ENCODE results near the gene PSME2. TPM values are rescaled to one million over a fixed set of nuclear protein-coding genes. Genes with fewer than 3 reads are reported as not detected.
"Not testable (repeated sequence)": the region's sequence is repeated elsewhere in the genome, so short reads cannot be mapped to it uniquely, and the experiment has no call there.

The PSME2 gene
- total RNA-seq, 1 experiment from 2014 or later = 389 TPM

DNA sequence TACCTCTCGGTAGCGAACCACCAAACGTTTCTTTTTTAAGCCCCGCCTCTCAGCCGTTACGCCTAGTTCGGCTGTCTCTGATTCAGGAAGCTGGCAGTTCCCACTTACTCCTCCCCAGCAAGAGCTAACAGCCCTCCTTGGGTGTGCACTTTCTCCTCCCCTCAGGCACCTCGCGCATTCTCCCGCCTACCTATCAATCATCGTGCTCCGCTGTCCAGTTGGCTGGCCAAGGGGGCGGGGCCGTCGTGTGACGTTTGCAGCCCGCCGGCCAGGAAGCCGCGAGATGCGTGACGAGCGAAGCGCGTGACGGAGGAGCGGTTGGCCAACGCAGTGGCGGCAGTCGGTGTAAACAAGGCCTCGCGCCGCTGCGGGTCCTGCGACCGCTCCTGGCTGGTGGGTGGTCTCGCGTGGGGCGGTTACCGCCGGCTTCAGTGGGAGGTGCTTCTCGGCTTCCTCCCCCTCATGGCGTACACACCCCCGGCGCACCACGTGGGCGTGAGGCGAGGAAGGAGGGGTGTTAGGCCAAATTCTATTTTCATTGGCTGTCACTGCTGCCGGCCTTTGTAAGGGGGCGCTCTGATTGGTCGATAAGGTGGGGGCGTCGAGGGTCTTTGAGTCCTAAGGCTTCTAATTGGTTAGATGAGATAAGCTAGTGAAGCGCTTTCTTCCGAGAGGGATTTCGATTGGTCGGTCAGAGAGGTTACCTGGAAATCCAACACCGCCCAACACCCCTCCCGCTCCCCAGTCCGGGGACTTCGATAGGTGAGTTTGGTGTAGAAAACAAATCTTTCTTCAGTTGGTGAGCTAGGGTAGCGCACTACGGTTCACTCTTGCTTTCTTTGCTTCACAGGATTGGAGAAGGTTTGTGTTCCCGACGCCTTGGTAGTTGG lies 31.6 kb downstream of the PSME2 start, which contains the start of the genes DCAF11 and NRL:
Gene DCAF11, plus strand, starts transcription at position 246 of the 890 bp plus-strand sequence. CDS start 818 bp downstream, outside the sequence.
Gene NRL, minus strand, starts transcription at position 418 of the 890 bp plus-strand sequence. CDS start 32,101 bp downstream, outside the sequence.
- peak; percentile 99 for DNase-seq (ENCODE audit: low read depth)

DNA sequence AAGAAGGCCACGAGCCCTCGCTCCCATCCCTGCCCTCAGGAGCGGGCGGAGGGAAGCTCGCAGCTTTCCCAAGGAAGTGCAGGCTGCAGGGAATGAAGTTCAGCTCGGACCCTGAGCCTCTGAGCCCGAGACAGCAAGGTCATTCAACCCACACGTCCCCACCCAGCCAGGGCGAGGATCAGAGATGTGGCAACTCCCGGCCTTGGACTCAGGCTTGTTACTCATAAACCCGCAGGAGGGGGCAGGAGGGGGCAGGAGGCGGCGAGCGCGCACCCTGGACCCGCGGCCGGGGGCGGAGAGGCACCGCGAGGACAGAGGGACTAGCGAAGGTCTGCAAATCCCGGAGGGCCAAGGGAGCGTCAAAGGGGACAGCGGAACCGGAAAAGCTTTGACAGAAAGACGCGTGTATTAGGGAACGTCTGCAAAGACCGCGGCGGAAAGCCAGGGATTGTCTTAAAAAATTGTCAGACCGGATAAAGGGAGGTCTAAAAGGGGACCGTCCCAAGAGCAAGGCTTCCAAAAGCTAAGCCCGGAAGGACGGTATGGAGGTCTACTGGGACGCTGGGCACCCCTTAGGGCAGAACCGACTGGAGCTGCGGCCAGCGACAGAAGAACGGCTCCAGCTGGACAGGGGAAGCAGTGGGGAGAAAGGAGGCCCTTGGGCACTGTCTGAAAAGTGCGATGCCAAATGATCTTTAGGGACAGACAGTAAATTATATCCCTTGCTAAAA lies 32.4 kb downstream of the PSME2 start:
- peak; percentile 91 for DNase-seq (ENCODE audit: low read depth)

DNA sequence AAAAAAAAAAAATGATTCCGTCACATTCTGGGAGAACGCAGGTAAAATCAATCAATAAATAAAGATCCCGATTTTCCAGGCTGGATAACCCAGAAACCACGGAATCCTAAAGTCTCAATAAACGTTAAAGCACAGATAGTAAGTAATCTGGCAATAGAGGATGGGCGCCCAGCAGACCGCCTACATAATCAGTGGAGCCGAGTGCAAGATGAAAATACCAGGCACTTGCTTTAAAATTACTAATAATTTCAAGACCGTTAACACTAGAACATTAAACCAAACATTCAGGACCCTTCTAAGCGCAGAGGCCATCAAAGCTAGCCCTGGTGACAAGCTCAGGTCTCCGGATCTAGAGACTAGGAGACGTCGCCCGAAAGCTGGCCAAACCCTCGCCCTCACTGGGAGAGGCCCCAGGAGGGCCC lies 33.0 kb downstream of the PSME2 start:
- no peak for DNase-seq (ENCODE audit: low read depth)

DNA sequence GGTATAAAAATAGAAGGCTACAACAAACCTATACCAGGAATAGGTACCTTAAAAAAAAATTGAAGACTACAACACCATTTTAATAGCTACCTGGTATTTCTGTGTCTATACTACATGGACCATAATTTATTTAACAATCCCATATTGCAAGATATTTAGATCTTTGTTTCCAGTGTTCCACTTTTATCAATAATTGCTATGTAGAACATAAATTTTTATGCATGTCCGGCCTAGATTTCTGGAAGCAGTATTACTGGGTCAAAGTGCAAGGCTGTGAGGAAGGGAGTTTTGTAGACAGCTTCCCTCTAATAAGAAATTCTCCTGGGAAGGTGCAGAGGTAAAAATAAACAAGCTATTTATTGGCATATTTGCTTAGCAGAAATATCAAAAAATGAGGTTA lies 35.9 kb downstream of the PSME2 start:
- no peak for DNase-seq (ENCODE audit: low read depth)

DNA sequence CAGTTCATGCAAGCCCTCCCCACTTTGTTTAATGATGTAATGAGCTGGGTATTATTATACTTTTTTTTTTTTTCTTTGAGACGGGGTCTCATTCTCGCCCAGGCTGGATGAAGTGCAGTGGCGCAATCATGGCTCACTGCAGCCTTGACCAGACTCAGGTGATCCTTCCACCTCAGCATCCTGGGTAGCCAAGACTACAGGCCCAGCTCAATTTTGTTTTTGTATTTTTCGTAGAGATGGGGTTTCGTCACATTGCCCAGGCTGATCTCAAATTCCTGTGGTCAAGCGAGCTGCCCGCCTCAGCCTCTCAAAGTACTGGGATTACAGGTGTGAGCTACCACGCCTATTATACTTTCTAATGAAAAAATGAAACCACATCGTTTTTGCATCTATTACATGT lies 36.4 kb downstream of the PSME2 start:
- DNase-seq (ENCODE audit: low read depth) = peak; percentile 1

GRCh38 chr14:24108336-24108874 lies 38.0 kb downstream of the PSME2 start:
- no peak for DNase-seq (ENCODE audit: low read depth)

DNA sequence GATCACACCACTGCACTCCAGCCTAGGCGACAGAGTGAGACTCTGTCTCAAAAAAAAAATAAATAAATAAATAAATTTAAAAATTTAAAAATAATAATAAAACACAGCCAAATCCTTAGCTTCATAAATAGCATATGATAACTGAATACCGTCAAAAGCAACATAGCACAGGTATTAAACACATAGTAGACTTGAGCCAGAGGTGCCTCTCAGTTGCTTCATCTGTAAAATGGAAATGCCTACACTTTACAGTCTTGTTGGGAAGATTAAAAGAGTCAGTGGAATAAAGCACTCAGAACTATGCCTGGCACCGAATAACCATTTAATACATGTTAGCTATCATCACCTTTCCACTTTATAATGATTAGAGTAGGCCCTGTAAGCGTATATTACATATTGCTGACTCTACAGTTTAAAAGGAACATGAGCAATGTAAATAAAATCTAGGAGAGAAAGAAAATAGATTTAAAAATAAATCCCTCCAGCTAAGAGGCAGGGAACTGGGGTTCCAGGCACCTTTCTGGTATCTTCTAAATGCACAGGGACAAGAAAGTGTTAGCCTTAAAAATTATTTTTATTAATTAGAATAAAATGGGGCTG lies 39.6 kb downstream of the PSME2 start:
- DNase-seq (ENCODE audit: low read depth) = no peak

GRCh38 chr14:24105609-24106239 lies 40.7 kb downstream of the PSME2 start:
- DNase-seq (ENCODE audit: low read depth) = not testable (repeated sequence)

GRCh38 chr14:24103451-24103850 lies 43.0 kb downstream of the PSME2 start:
- DNase-seq (ENCODE audit: low read depth) = no peak

DNA sequence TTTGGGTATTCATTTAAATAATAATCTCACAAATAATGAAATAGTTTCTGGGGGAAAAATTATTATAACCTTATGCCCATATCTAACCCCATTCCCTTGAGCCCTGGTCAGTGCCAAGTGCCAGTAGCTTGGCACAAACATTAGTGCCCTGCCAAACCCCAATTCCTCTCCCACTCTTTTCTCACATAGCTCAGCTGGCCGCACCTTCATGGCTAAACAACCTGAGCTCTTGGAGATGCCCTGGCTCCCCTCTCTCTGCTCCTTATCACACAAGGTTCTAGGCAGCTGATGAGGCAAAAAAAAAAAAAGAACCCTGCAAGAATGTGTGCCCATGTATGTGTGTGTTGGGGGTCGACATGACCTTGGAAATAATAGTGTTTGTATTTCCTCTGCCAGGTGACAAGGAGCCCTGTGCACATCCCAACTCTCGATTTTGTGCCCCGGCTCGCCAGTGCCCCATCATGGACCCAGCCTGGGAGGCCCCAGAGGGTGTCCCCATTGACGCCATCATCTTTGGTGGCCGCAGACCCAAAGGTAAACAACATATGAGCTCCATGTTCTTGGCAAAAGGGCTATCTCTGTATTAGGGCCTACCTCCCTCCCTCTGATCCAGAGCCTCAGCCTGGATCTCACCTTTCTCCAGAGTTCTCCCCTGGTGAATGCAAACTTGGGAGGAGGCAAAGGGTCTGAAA lies 43.9 kb downstream of the PSME2 start:
- no peak for DNase-seq (ENCODE audit: low read depth)

- no peak for DNase-seq (ENCODE audit: low read depth)
Measured at GRCh38 chr14:24100982-24101494, 45.4 kb downstream of the PSME2 start.

GRCh38 chr14:24100197-24100981 lies 46.0 kb downstream of the PSME2 start:
- DNase-seq (ENCODE audit: low read depth) = no peak

DNA sequence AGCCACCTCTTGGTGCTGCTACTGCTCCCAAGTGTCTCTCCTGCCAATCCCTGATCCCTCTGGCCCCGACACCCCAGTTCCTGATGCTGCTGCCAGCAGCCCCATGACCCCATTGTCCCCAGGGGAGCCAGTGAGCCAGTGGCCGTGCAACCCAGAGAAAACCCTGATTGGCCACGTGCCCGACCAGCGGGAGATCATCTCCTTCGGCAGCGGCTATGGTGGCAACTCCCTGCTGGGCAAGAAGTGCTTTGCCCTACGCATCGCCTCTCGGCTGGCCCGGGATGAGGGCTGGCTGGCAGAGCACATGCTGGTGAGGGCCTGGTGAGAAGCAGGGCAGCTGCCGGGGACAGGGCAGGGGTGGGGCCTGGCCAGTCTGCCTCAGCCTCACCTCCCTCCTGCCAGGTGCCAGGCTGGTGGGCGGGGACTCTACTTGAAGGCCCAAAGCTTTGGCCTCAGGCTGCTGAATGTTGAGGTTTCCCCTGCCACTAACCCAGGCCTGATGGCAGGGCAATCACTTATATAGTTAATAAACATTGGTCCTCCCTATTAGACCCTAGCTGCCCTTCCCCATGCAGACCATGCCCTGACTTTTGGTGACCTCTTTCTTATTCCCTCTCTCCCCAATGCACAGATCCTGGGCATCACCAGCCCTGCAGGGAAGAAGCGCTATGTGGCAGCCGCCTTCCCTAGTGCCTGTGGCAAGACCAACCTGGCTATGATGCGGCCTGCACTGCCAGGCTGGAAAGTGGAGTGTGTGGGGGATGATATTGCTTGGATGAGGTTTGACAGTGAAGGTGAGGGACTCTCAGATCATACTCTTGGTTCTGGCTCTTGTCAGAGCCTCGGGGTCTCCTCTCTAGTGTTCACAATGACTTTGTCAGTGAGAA lies 47.2 kb downstream of the PSME2 start:
- DNase-seq (ENCODE audit: low read depth) = no peak

DNA sequence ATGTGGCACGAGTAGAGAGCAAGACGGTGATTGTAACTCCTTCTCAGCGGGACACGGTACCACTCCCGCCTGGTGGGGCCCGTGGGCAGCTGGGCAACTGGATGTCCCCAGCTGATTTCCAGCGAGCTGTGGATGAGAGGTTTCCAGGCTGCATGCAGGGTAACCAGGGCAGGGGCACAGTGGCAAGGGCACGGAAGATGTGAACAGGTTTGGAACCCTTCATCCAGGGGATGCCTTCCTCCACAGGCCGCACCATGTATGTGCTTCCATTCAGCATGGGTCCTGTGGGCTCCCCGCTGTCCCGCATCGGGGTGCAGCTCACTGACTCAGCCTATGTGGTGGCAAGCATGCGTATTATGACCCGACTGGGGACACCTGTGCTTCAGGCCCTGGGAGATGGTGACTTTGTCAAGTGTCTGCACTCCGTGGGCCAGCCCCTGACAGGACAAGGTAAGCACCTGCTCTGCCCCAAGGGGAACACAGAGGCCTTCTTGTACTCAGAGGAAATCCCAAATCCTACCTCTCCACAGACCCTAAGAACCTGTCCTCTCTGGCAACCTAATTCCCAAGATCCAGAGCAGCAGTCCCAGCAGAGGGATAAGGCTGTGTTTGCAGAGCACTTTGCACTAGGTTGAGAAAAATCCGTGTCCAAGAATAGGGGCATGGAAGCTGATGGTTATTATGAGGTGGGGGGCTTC lies 48.0 kb downstream of the PSME2 start:
- no peak for DNase-seq (ENCODE audit: low read depth)

DNA sequence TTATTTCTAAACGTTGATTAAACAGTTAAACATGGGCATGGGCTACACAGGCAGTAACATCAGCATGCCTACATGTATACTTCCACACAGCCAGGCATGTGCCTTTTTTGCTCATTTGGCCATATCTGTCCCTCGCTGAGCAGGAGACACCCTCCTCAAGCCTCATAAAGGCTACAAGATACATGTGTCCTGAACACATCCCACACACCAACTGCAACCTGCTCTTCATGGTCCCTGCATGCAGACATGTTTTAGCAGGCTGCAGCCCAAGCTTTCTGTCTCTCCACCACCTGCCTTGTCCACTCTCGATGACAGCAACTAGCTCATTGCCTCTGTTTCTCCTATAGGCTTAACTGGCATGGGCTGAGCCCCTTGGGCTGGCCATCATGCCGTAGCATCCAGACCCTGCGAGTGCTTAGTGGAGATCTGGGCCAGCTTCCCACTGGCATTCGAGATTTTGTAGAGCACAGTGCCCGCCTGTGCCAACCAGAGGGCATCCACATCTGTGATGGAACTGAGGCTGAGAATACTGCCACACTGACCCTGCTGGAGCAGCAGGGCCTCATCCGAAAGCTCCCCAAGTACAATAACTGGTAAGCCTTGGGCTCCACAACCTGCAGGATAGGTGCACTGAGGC lies 49.7 kb downstream of the PSME2 start:
- DNase-seq (ENCODE audit: low read depth) = no peak

GRCh38 chr14:24095271-24096068 lies 50.9 kb downstream of the PSME2 start:
- no peak for DNase-seq (ENCODE audit: low read depth)

GRCh38 chr14:24094841-24095270 lies 51.6 kb downstream of the PSME2 start:
- no peak for DNase-seq (ENCODE audit: low read depth)

Measured in M059J (cell line).